Measurements from ENCODE around the gene LRRC1. TPM values are rescaled to one million over a fixed set of nuclear protein-coding genes. Genes with fewer than 3 reads are reported as not detected.

LRRC1 gene
- total RNA-seq, 1 experiment from 2014 or later = 18.1 TPM

GRCh38 chr6:53818858-53819609 lies 24.2 kb downstream of the LRRC1 start:
- no peak for ATAC-seq
- H3K27ac ChIP-seq (ENCODE audit: low read length) = no peak overlapping the region

GRCh38 chr6:53822401-53823125 lies 27.8 kb downstream of the LRRC1 start:
- no peak for DNase-seq
- no TSS peak for BruUV-seq (replicated peaks)
- Histone ChIP-seq H3K27ac (ENCODE audit: low read length) (no peak overlapping the region), H3F3A (ENCODE audit: low read length, unreplicated experiment) (no peaks in the 10 kb centered on the region), H3K4me3 (ENCODE audit: low read length) (no peak overlapping the region), H3K27me3 (ENCODE audit: low read length) (no peaks in the 10 kb centered on the region), H3K9me2 (replicated peaks; ENCODE audit: low read length) (no peaks in the 10 kb centered on the region), H3K4me2 (ENCODE audit: low read length) (no peak overlapping the region), H3K79me2 (ENCODE audit: low read length) (peaks cover 84% of the 10 kb centered on the region), H2AFZ (ENCODE audit: low read length) (no peak overlapping the region), H3K9ac (ENCODE audit: low read length) (no peak overlapping the region), H4K20me1 (ENCODE audit: low read length) (no peaks in the 10 kb centered on the region), H3K36me3 (ENCODE audit: low read depth, low read length) (no peaks in the 10 kb centered on the region), H3K9me3 (ENCODE audit: low read length) (no peaks in the 10 kb centered on the region), H3K4me1 (ENCODE audit: insufficient read depth, low read length) (peaks cover 9% of the 10 kb centered on the region)
- ChIA-PET POLR2A (ENCODE audit: unreplicated experiment) (no interaction called here), CTCF (no interaction called here)
- no peak for ATAC-seq
- TF ChIP-seq CTCF (conservative IDR thresholded peaks at IDR 0.05; ENCODE audit: low read depth, low read length) = no peak
- no peak for TF ChIP-seq EZH2 (IDR thresholded peaks at IDR 0.05; ENCODE audit: low read length, unreplicated experiment)
- no peak for TF ChIP-seq EZH2phosphoT487 (IDR thresholded peaks at IDR 0.05; ENCODE audit: borderline replicate concordance, low read length)
- intact Hi-C loops (cut with micrococcal nuclease) = no loop called here

More at GRCh38 chr6:53818858-53819609, 24.2 kb downstream of the LRRC1 start:
- no peaks in the 10 kb centered on the region for H3K9me2 ChIP-seq (replicated peaks; ENCODE audit: low read length)
- H3F3A ChIP-seq (ENCODE audit: low read length, unreplicated experiment) = no peaks in the 10 kb centered on the region
- H3K9me3 ChIP-seq (ENCODE audit: low read length) = no peaks in the 10 kb centered on the region
- no peaks in the 10 kb centered on the region for H3K27me3 ChIP-seq (ENCODE audit: low read length)
- no peak overlapping the region for H3K9ac ChIP-seq (ENCODE audit: low read length)
- ChIA-PET CTCF (no interaction called here), POLR2A (ENCODE audit: unreplicated experiment) (no interaction called here)
- H3K79me2 ChIP-seq (ENCODE audit: low read length) = peaks cover 76% of the 10 kb centered on the region
- no TSS peak for BruUV-seq (replicated peaks)
- no peak for TF ChIP-seq EZH2phosphoT487 (IDR thresholded peaks at IDR 0.05; ENCODE audit: borderline replicate concordance, low read length)
- TF ChIP-seq EZH2 (IDR thresholded peaks at IDR 0.05; ENCODE audit: low read length, unreplicated experiment) = no peak
- no peak for TF ChIP-seq CTCF (conservative IDR thresholded peaks at IDR 0.05; ENCODE audit: low read depth, low read length)
- H3K4me1 ChIP-seq (ENCODE audit: insufficient read depth, low read length) = peaks cover 14% of the 10 kb centered on the region
- intact Hi-C loops (cut with micrococcal nuclease) = loop anchor here (5.0 kb wide), 2 partner anchors 108 to 463 kb away; no protein-coding TSS in a partner anchor
- H4K20me1 ChIP-seq (ENCODE audit: low read length) = no peaks in the 10 kb centered on the region; the same call in 1 of the 2 replicates
- no peaks in the 10 kb centered on the region for H3K36me3 ChIP-seq (ENCODE audit: low read depth, low read length)
- H2AFZ ChIP-seq (ENCODE audit: low read length) = no peak overlapping the region
- DNase-seq = no peak
- H3K4me2 ChIP-seq (ENCODE audit: low read length) = no peak overlapping the region
- H3K4me3 ChIP-seq (ENCODE audit: low read length) = no peak overlapping the region

- no peaks in the 10 kb centered on the region for H3K27me3 ChIP-seq (ENCODE audit: low read length)
- no TSS peak for BruUV-seq (replicated peaks)
- H3K36me3 ChIP-seq (ENCODE audit: low read depth, low read length) = no peaks in the 10 kb centered on the region
- peaks cover 84% of the 10 kb centered on the region for H3K79me2 ChIP-seq (ENCODE audit: low read length)
- H3K4me1 ChIP-seq (ENCODE audit: insufficient read depth, low read length) = peaks cover 11% of the 10 kb centered on the region
- TF ChIP-seq CTCF (conservative IDR thresholded peaks at IDR 0.05; ENCODE audit: low read depth, low read length) (no peak), EZH2 (IDR thresholded peaks at IDR 0.05; ENCODE audit: low read length, unreplicated experiment) (no peak), EZH2phosphoT487 (IDR thresholded peaks at IDR 0.05; ENCODE audit: borderline replicate concordance, low read length) (no peak)
- H3K4me3 ChIP-seq (ENCODE audit: low read length) = no peak overlapping the region
- ChIA-PET CTCF (no interaction called here), POLR2A (ENCODE audit: unreplicated experiment) (no interaction called here)
- no peak overlapping the region for H3K9ac ChIP-seq (ENCODE audit: low read length)
- H3K4me2 ChIP-seq (ENCODE audit: low read length) = no peak overlapping the region
- H2AFZ ChIP-seq (ENCODE audit: low read length) = no peak overlapping the region
- peaks cover 3% of the 10 kb centered on the region; the same call in 1 of the 2 replicates for H4K20me1 ChIP-seq (ENCODE audit: low read length)
- no peak overlapping the region for H3K27ac ChIP-seq (ENCODE audit: low read length)
- no peaks in the 10 kb centered on the region for H3K9me3 ChIP-seq (ENCODE audit: low read length)
- ATAC-seq (no peak), DNase-seq (no peak)
- H3F3A ChIP-seq (ENCODE audit: low read length, unreplicated experiment) = no peaks in the 10 kb centered on the region
- no peaks in the 10 kb centered on the region for H3K9me2 ChIP-seq (replicated peaks; ENCODE audit: low read length)
- intact Hi-C loops (cut with micrococcal nuclease) = no loop called here
These were observed 29.9 kb downstream of the LRRC1 start for GRCh38 chr6:53824714-53825113.

Measured in PC-3 (cell line).